ENCODE measurements around the gene PAM.

Gene PAM

DNA sequence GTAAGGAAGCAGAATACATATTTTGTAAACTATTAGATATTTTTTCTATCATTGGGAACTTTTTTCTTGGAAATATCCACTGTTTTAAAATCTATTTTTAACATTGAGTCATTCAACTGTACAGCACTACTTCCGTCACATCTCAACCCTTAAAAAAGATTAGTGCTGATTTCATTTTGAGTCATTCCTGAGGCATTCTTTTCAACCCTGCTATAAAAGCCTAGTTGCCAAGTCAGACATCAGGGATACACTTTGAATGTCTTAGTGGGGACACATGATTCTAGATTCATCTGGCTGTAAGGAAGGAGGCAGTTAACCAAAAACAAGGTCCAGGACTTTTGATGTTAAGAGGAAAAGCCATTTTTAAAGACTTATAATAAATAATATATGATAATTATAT lies 203.9 kb downstream of the PAM start:
- H2BK120ac ChIP-seq (ENCODE audit: low read depth, low read length) = no peak overlapping the region
- H3K18ac ChIP-seq (ENCODE audit: low read depth in 1 of 2, low read length in 2 of 2) = no peak overlapping the region
- H4K91ac ChIP-seq (ENCODE audit: low read length) = no peak overlapping the region
- WGBS = 0% methylated on average over 1 of the region's 1 CpG
- no peak overlapping the region for H2BK12ac ChIP-seq (ENCODE audit: low read length in 2 of 2)
- H3K27me3 ChIP-seq (ENCODE audit: control insufficient read depth in 1 of 2, insufficient read depth in 1 of 2, low read length in 2 of 2) = no peaks in the 10 kb centered on the region
- no peak overlapping the region for H3K4me3 ChIP-seq (ENCODE audit: insufficient read depth in 1 of 2, low read depth in 1 of 2, low read length in 2 of 2)
- no peak overlapping the region for H3K27ac ChIP-seq (ENCODE audit: low read length, poor library complexity, severe bottlenecking)
- no peak overlapping the region for H4K8ac ChIP-seq (ENCODE audit: low read length)
- H3K4ac ChIP-seq (ENCODE audit: low read depth in 1 of 2, low read length in 2 of 2) = no peak overlapping the region
- H3K4me1 ChIP-seq (ENCODE audit: control insufficient read depth, insufficient read depth, low read depth, low read length) = no peaks in the 10 kb centered on the region
- H2AK5ac ChIP-seq (ENCODE audit: low read length, severe bottlenecking) = no peak overlapping the region
- no peak overlapping the region for H2BK15ac ChIP-seq (ENCODE audit: low read depth, poor library complexity, severe bottlenecking)
- H3K79me1 ChIP-seq (replicated peaks; ENCODE audit: low read length, poor library complexity, severe bottlenecking) = no peaks in the 10 kb centered on the region
- DNase-seq = peak; percentile 94
- H3K9ac ChIP-seq (ENCODE audit: low read length) = peak overlapping the region; percentile 94
- no peak overlapping the region for H2AFZ ChIP-seq (ENCODE audit: low read depth, low read length)
- H3K9me3 ChIP-seq (ENCODE audit: control insufficient read depth, low read length) = no peaks in the 10 kb centered on the region
- H3K14ac ChIP-seq (ENCODE audit: low read length in 2 of 2) = no peak overlapping the region
- H3K23ac ChIP-seq (ENCODE audit: low read length in 2 of 2) = no peak overlapping the region
- no peak overlapping the region for H2BK5ac ChIP-seq (ENCODE audit: low read depth, low read length, poor library complexity, severe bottlenecking)
- H3K4me2 ChIP-seq (ENCODE audit: low read length, poor library complexity, severe bottlenecking) = no peak overlapping the region
- H3K36me3 ChIP-seq (ENCODE audit: control insufficient read depth in 1 of 2, insufficient read depth in 2 of 2, low read depth in 1 of 2, low read length in 2 of 2) = peaks cover 0 to 58% of the 10 kb centered on the region in 2 experiments

DNA sequence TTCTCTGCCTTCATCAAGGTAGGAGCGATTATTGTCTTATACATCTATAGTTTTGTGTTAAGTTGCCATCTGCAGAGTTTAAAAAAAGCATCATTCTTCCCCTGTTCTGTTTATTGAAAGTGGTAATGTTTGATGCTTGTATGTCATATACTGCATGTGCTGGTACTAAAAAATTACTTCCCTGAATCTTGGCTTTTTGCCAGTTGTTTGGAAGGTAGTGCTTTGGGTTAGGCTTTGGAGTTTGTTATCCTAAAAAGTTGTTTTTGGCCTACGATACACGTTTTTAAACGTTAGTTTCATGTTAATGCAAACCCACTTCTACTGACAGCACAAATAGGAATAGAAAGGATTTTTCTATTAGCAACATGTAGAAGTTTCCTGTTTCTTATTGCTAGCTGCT lies 206.6 kb downstream of the PAM start:
- Histone ChIP-seq H3K79me1 (replicated peaks; ENCODE audit: low read length, poor library complexity, severe bottlenecking) (no peaks in the 10 kb centered on the region), H3K9ac (ENCODE audit: low read length) (no peak overlapping the region), H2AK5ac (ENCODE audit: low read length, severe bottlenecking) (no peak overlapping the region), H4K91ac (ENCODE audit: low read length) (no peak overlapping the region), H2BK5ac (ENCODE audit: low read depth, low read length, poor library complexity, severe bottlenecking) (no peak overlapping the region), H3K4me1 (ENCODE audit: control insufficient read depth, insufficient read depth, low read depth, low read length) (no peaks in the 10 kb centered on the region), H3K14ac (ENCODE audit: low read length in 2 of 2) (no peak overlapping the region), H3K27ac (ENCODE audit: low read length, poor library complexity, severe bottlenecking) (no peak overlapping the region), H3K9me3 (ENCODE audit: control insufficient read depth, low read length) (no peaks in the 10 kb centered on the region), H3K27me3 (ENCODE audit: control insufficient read depth in 1 of 2, insufficient read depth in 1 of 2, low read length in 2 of 2) (no peaks in the 10 kb centered on the region), H3K4me2 (ENCODE audit: low read length, poor library complexity, severe bottlenecking) (no peak overlapping the region), H2AFZ (ENCODE audit: low read depth, low read length) (no peak overlapping the region), H3K4me3 (ENCODE audit: insufficient read depth in 1 of 2, low read depth in 1 of 2, low read length in 2 of 2) (no peak overlapping the region), H3K4ac (ENCODE audit: low read depth in 1 of 2, low read length in 2 of 2) (no peak overlapping the region), H2BK15ac (ENCODE audit: low read depth, poor library complexity, severe bottlenecking) (no peak overlapping the region), H3K36me3 (ENCODE audit: control insufficient read depth in 1 of 2, insufficient read depth in 2 of 2, low read depth in 1 of 2, low read length in 2 of 2) (peaks cover 0 to 77% of the 10 kb centered on the region in 2 experiments), H3K18ac (ENCODE audit: low read depth in 1 of 2, low read length in 2 of 2) (no peak overlapping the region), H4K8ac (ENCODE audit: low read length) (no peak overlapping the region), H2BK120ac (ENCODE audit: low read depth, low read length) (no peak overlapping the region), H3K23ac (ENCODE audit: low read length in 2 of 2) (no peak overlapping the region), H2BK12ac (ENCODE audit: low read length in 2 of 2) (no peak overlapping the region)
- WGBS = no CpG with 5 or more reads among the region's 4 CpGs
- no peak for DNase-seq

GRCh38 chr5:102965653-102966052 lies 210.5 kb downstream of the PAM start:
- Histone ChIP-seq H3K4me3 (ENCODE audit: insufficient read depth in 1 of 2, low read depth in 1 of 2, low read length in 2 of 2) (no peak overlapping the region), H3K9ac (ENCODE audit: low read length) (no peak overlapping the region), H4K91ac (ENCODE audit: low read length) (no peak overlapping the region), H2BK12ac (ENCODE audit: low read length in 2 of 2) (no peak overlapping the region), H3K23ac (ENCODE audit: low read length in 2 of 2) (no peak overlapping the region), H3K14ac (ENCODE audit: low read length in 2 of 2) (no peak overlapping the region), H3K4me2 (ENCODE audit: low read length, poor library complexity, severe bottlenecking) (no peak overlapping the region), H2BK5ac (ENCODE audit: low read depth, low read length, poor library complexity, severe bottlenecking) (no peak overlapping the region), H3K4ac (ENCODE audit: low read depth in 1 of 2, low read length in 2 of 2) (no peak overlapping the region), H3K9me3 (ENCODE audit: control insufficient read depth, low read length) (no peaks in the 10 kb centered on the region), H2AK5ac (ENCODE audit: low read length, severe bottlenecking) (no peak overlapping the region), H4K8ac (ENCODE audit: low read length) (no peak overlapping the region), H2BK120ac (ENCODE audit: low read depth, low read length) (no peak overlapping the region), H3K79me1 (replicated peaks; ENCODE audit: low read length, poor library complexity, severe bottlenecking) (no peaks in the 10 kb centered on the region), H3K36me3 (ENCODE audit: control insufficient read depth in 1 of 2, insufficient read depth in 2 of 2, low read depth in 1 of 2, low read length in 2 of 2) (peaks cover 0 to 75% of the 10 kb centered on the region in 2 experiments), H2BK15ac (ENCODE audit: low read depth, poor library complexity, severe bottlenecking) (no peak overlapping the region), H3K27ac (ENCODE audit: low read length, poor library complexity, severe bottlenecking) (no peak overlapping the region), H3K4me1 (ENCODE audit: control insufficient read depth, insufficient read depth, low read depth, low read length) (no peaks in the 10 kb centered on the region), H3K27me3 (ENCODE audit: control insufficient read depth in 1 of 2, insufficient read depth in 1 of 2, low read length in 2 of 2) (no peaks in the 10 kb centered on the region), H2AFZ (ENCODE audit: low read depth, low read length) (no peak overlapping the region), H3K18ac (ENCODE audit: low read depth in 1 of 2, low read length in 2 of 2) (no peak overlapping the region)
- no peak for DNase-seq
- 80% methylated on average over 1 of the region's 1 CpG for WGBS

- 91% methylated on average over 3 of the region's 3 CpGs for WGBS
- Histone ChIP-seq H3K23ac (ENCODE audit: low read length in 2 of 2) (no peak overlapping the region), H3K18ac (ENCODE audit: low read depth in 1 of 2, low read length in 2 of 2) (no peak overlapping the region), H2BK5ac (ENCODE audit: low read depth, low read length, poor library complexity, severe bottlenecking) (no peak overlapping the region), H3K4me1 (ENCODE audit: control insufficient read depth, insufficient read depth, low read depth, low read length) (no peaks in the 10 kb centered on the region), H3K4me2 (ENCODE audit: low read length, poor library complexity, severe bottlenecking) (no peak overlapping the region), H3K9ac (ENCODE audit: low read length) (no peak overlapping the region), H2BK12ac (ENCODE audit: low read length in 2 of 2) (no peak overlapping the region), H3K36me3 (ENCODE audit: control insufficient read depth in 1 of 2, insufficient read depth in 2 of 2, low read depth in 1 of 2, low read length in 2 of 2) (peaks cover 0 to 62% of the 10 kb centered on the region in 2 experiments), H3K9me3 (ENCODE audit: control insufficient read depth, low read length) (no peaks in the 10 kb centered on the region), H3K27me3 (ENCODE audit: control insufficient read depth in 1 of 2, insufficient read depth in 1 of 2, low read length in 2 of 2) (no peaks in the 10 kb centered on the region), H3K4me3 (ENCODE audit: insufficient read depth in 1 of 2, low read depth in 1 of 2, low read length in 2 of 2) (no peak overlapping the region), H4K8ac (ENCODE audit: low read length) (no peak overlapping the region), H2AFZ (ENCODE audit: low read depth, low read length) (no peak overlapping the region), H2BK120ac (ENCODE audit: low read depth, low read length) (no peak overlapping the region), H2BK15ac (ENCODE audit: low read depth, poor library complexity, severe bottlenecking) (no peak overlapping the region), H3K79me1 (replicated peaks; ENCODE audit: low read length, poor library complexity, severe bottlenecking) (peaks cover 4% of the 10 kb centered on the region), H3K27ac (ENCODE audit: low read length, poor library complexity, severe bottlenecking) (no peak overlapping the region), H3K14ac (ENCODE audit: low read length in 2 of 2) (no peak overlapping the region), H4K91ac (ENCODE audit: low read length) (no peak overlapping the region), H3K4ac (ENCODE audit: low read depth in 1 of 2, low read length in 2 of 2) (no peak overlapping the region), H2AK5ac (ENCODE audit: low read length, severe bottlenecking) (no peak overlapping the region)
- peak; percentile 34 for DNase-seq
These were observed 214.5 kb downstream of the PAM start for GRCh38 chr5:102969641-102970040.
